ENCODE data around the gene TUBB3. TPM values are rescaled to one million over a fixed set of nuclear protein-coding genes. Genes with fewer than 3 reads are reported as not detected.

Gene TUBB3
- total and polyA plus RNA-seq, 2 of the 8 experiments (the other 6 are each of a cell fraction or from before 2014, with no cell fraction given): 275 to 393 TPM

- peak overlapping the region; percentile 80 for H4K91ac ChIP-seq (replicated peaks; ENCODE audit: insufficient read length, low read length)
- peak overlapping the region; percentile 67 for H4K5ac ChIP-seq (ENCODE audit: insufficient read length, low read depth, low read length)
- H3K18ac ChIP-seq (ENCODE audit: extremely low read depth, low read length): peak overlapping the region; percentile 93
- peaks cover 0 to 6% (median 0%) of the 10 kb centered on the region in 4 experiments; a peak in 2 of 7 replicates for H3K27me3 ChIP-seq (replicated peaks in 1 of 4; ENCODE audit: control insufficient read depth in 3 of 4, extremely low read depth in 1 of 4, insufficient read depth in 3 of 4, low read length in 3 of 4)
- peak overlapping the region; percentile 17 for H2AK5ac ChIP-seq (ENCODE audit: low read depth, low read length)
- H3K23ac ChIP-seq (ENCODE audit: insufficient read length): no peak overlapping the region
- H3K4me2 ChIP-seq (ENCODE audit: insufficient read depth in 1 of 2, low read depth in 2 of 2, low read length in 2 of 2): peak overlapping the region; percentile 88 to 95
- H3K56ac ChIP-seq (replicated peaks; ENCODE audit: insufficient read length, low read depth, low read length): peak overlapping the region; percentile 32
- peaks cover 12 to 45% of the 10 kb centered on the region in 2 experiments for H3K79me2 ChIP-seq (ENCODE audit: control insufficient read depth in 1 of 2, insufficient read depth in 2 of 2, low read length in 2 of 2)
- no peak for FAIRE-seq
- H4K20me1 ChIP-seq (replicated peaks in 1 of 2; ENCODE audit: control insufficient read depth in 1 of 2, insufficient read depth in 2 of 2, low read length in 2 of 2): peaks cover 0 to 5% of the 10 kb centered on the region in 2 experiments
- peaks cover 10 to 11% of the 10 kb centered on the region in 2 experiments; a peak in 3 of 4 replicates for H3K9me3 ChIP-seq (ENCODE audit: insufficient read depth in 2 of 2, low read depth in 1 of 2, low read length in 1 of 2)
- H3K9ac ChIP-seq (replicated peaks in 1 of 4; ENCODE audit: extremely low read depth in 1 of 4, low read depth in 3 of 4, low read length in 3 of 4): peak overlapping the region; percentile 76 to 99 (median 99)
- CTCF ChIA-PET (ENCODE audit: partially characterized antibody): interaction anchor here (0.9 to 1.5 kb wide), 2 partner anchors 22 to 50 kb away, joined by 3 read pairs; no protein-coding TSS in a partner anchor
- H4K8ac ChIP-seq (ENCODE audit: extremely low read depth, insufficient read depth, low read length): peak overlapping the region; percentile 96
- POLR2A ChIA-PET (ENCODE audit: partially characterized antibody): interaction anchor here (0.6 to 6.9 kb wide), 21 partner anchors 9 to 1317 kb away, joined by 3 to 54 read pairs (median 5); partner anchors contain the start of genes DBNDD1 and TUBB3
- H2BK20ac ChIP-seq (ENCODE audit: low read length): peak overlapping the region; percentile 9; the same call in 1 of the 2 replicates
- peaks cover 13% of the 10 kb centered on the region for H3K79me1 ChIP-seq (ENCODE audit: low read depth, low read length)
- 80% methylated on average over 42 of the region's 42 CpGs; no CpG with 5 or more reads in 1 of the 2 experiments for WGBS, 2 experiments (ENCODE audit: extremely low coverage in 1 of 2, insufficient coverage in 1 of 2, insufficient read length in 1 of 2, insufficient replicate concordance in 2 of 2, low coverage in 1 of 2, low lambda C conversion rate in 2 of 2, missing lambda C conversion rate in 1 of 2)
- peaks cover 0 to 8% (median 3%) of the 10 kb centered on the region in 4 experiments; a peak in 3 of 7 replicates for H3K4me1 ChIP-seq (replicated peaks in 1 of 4; ENCODE audit: control insufficient read depth in 3 of 4, insufficient read depth in 4 of 4, low read length in 3 of 4)
- H2BK120ac ChIP-seq (replicated peaks; ENCODE audit: low read depth, low read length): no peak overlapping the region
- peaks cover 11% of the 10 kb centered on the region for H3K23me2 ChIP-seq (ENCODE audit: low read depth, low read length)
- H3K4ac ChIP-seq (replicated peaks; ENCODE audit: insufficient read length, low read depth, low read length): peak overlapping the region; percentile 99
- peak overlapping the region; percentile 78; the same call in 1 of the 2 replicates for H2BK5ac ChIP-seq (ENCODE audit: low read depth, low read length)
- peak overlapping the region; percentile 77 to 97 (median 94) for H3K4me3 ChIP-seq (ENCODE audit: extremely low read depth in 1 of 4, insufficient read depth in 2 of 4, low read depth in 3 of 4, low read length in 4 of 4)
- peaks cover 0 to 4% (median 1%) of the 10 kb centered on the region in 4 experiments; a peak in 2 of 8 replicates for H3K36me3 ChIP-seq (ENCODE audit: control insufficient read depth in 2 of 4, insufficient read depth in 4 of 4, low read length in 3 of 4)
- H2BK15ac ChIP-seq (ENCODE audit: low read length): no peak overlapping the region
- H2BK12ac ChIP-seq (ENCODE audit: low read depth, low read length): no peak overlapping the region
- peak overlapping the region; percentile 99 for H3K27ac ChIP-seq (ENCODE audit: low read depth, low read length)
- no peak for DNase-seq (ENCODE audit: low read depth in 1 of 2, low spot score in 2 of 2)
- H3K14ac ChIP-seq (ENCODE audit: insufficient read length): no peak overlapping the region
- H2AFZ ChIP-seq (ENCODE audit: low read length): peak overlapping the region; percentile 76
- peak; percentile 39 for TF ChIP-seq RNF2 (IDR thresholded peaks at IDR 0.05; ENCODE audit: borderline replicate concordance, low read depth, low read length, missing control alignments, poor library complexity, severe bottlenecking)
- no peak for TF ChIP-seq NANOG (IDR thresholded peaks at IDR 0.05; ENCODE audit: insufficient read depth, low read depth, low read length, poor library complexity, severe bottlenecking)
- no peak for TF ChIP-seq CBX8 (IDR thresholded peaks at IDR 0.05; ENCODE audit: borderline replicate concordance, low read depth, low read length)
- TF ChIP-seq SP2 (IDR thresholded peaks at IDR 0.05; ENCODE audit: low read length): no peak
- no peak for TF ChIP-seq CTCF (IDR thresholded peaks at IDR 0.05; ENCODE audit: control extremely low read depth in 1 of 3, insufficient read depth in 1 of 3, low read depth in 1 of 3, low read length in 3 of 3)
- no peak for TF ChIP-seq CHD2 (IDR thresholded peaks at IDR 0.05; ENCODE audit: low read length)
- no peak for TF ChIP-seq GTF2F1 (IDR thresholded peaks at IDR 0.05; ENCODE audit: borderline replicate concordance, low read depth, low read length)
Observed at GRCh38 chr16:89971495-89972243, 48.5 kb downstream of the TUBB3 start.
